Endometrial microvascular endothelial cells (primary cell): Measurements from ENCODE around the gene APOC1. TPM values are rescaled to one million over a fixed set of nuclear protein-coding genes. Genes with fewer than 3 reads are reported as not detected.

Source experiments
- in situ Hi-C: cut with HindIII; loops from 2 replicates; pipeline ENCODE4 v1.10.0; 2017; ENCODE audit warnings: low sequenced_read_pairs, low pct_unique_long_range_greater_than_20kb; ENCODE audit errors: inconsistent ontology term
- total RNA-seq: library from RNA; depleted of rRNA; stranded (reverse); fragments of >200 nt; gene quantifications from one replicate; pipeline ENCODE4 v1.2.3, GENCODE V29; 2015; ENCODE audit errors: inconsistent ontology term

The APOC1 gene
- total RNA-seq, 1 donor from 2014 or later: not detected

DNA sequence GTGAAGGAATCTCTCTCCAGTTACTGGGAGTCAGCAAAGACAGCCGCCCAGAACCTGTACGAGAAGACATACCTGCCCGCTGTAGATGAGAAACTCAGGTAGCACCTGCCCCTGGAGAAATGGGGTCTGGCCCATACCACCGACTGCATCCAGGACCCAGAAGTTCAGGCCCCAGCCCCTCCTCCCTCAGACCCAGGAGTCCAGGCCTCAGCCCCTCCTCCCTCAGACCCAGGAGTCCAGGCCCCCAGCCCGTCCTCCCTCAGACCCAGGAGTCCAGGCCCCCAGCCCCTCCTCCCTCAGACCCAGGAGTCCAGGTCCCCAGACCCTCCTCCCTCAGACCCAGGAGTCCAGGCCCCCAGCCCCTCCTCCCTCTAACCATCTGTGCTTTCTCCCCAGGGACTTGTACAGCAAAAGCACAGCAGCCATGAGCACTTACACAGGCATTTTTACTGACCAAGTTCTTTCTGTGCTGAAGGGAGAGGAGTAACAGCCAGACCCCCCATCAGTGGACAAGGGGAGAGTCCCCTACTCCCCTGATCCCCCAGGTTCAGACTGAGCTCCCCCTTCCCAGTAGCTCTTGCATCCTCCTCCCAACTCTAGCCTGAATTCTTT, 34.5 kb downstream of the APOC1 start:
- in situ Hi-C loops: no loop called here

DNA sequence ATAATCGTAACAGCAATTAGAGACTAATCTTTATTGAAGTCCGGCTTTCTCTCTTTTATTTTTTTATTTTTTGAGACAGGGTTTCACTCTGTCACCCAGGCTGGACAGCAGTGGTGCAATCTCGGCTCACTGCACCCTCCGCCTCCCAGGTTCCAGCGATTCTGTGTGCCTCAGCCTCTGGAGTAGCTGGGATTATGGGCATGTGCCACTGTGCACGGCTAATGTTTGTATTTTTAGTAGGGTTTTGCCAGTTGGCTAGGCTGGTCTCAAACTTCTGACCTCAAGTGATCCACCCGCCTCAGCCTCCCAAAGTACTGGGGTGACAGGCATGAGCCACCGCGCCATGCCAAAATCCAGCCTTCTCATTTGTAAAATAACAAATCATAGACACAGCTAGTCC, 35.1 kb downstream of the APOC1 start:
- in situ Hi-C loops: no loop called here

DNA sequence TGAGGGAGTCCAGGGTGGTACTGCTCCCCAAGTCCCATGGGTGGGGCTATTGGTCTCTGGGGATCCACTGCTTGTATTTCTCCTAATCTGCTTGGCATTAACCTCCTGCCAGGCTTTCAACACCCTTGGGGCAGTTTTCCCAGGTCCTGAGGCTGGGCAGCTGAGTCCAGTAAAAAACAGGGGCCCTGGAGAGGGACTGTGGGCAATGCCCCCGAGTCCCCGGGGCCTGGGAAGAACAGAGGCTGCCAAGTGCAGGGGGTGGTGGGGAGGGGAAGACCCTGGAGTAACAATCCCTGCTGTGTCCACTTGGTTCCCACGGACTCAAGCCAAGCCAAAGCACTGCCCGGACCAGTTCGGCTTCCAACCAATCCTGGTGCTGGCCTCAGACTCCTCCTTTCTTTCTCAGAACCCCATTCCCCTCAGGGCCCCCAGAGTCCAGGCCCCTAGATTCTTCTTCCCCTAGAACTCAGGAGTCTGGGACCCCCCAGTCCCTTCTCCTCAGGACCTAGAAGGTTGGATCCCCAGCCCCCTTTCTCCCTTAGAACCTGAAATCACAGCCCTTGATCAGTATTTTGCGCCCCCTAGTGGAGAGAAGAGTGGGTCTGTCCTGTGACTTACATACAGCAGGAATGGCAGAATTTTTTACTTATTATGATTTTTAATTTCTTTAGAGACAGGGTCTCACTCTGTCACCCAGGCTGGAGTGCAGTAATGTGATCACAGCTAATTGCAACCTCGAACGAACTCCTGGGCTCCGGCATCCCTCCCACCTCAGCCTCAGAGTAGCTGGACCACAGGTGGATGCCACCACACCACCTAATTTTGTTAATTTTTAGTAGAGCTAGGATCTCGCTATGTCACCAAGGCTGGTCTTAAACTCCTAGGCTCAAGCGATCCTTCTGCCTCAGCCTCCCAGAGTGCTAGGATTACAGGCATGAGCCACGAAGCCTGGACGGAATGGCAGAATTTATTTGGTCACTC, 37.1 kb downstream of the APOC1 start:
- in situ Hi-C loops: no loop called here

DNA sequence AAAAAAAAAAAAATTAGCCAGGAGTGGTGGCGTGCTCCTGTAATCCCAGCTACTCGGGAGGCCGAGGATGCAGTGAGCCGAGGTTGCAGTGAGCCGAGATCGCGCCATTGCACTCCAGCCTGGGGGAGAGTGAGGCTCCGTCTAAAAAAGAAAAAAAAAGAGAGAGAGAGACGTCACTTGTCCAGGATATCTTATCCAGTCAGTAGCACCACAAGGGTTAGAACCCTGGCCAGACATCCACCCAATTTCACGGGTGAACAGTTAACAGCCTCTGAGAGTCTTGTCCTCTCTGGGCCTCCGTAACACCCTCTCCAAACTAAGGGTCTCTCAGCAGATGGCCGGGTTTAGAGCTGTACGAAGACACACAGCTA, 39.9 kb downstream of the APOC1 start:
- in situ Hi-C loops: no loop called here

DNA sequence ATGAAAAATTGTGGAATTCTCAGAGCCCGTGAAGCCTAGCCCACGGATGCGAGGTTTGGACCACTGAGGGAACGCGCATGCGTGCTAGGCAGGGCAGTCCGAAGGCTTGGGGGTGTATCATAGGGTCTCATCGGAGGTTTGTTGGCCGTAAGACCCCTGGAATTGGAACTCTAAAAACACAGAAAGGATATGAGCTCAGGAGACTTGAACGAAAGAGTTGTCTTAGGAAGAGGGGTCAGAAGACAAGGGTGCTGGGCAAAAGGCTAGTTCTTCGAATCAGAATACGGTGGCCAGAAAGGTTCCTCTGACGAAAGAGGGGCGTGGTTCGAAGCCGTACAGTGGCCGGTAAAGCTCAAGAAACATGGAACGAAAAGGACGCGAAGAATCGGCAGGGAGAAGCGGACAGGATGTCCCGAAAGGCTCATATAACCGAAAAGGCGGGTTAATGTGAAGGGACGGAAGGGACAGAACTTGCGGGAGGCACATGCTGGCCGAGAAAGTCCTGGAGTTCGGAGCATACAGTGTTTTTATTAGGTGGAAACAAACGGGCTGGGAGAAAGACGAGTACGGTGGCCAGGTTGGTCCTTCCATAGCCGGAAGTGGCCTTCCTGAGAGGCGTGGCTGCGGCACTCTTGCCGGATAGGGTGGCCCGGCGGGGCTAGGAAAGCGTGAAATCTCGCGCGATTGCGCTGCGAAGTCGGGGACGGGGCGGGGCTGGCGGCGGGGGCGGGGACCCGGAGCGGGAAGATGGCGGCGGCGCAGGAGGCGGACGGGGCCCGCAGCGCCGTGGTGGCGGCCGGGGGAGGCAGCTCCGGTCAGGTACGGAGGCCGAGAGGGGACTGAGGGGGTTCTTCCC, 40.5 kb downstream of the APOC1 start, which contains the start of gene CLPTM1:
CLPTM1 (plus strand) TSS at position 732 of the 856 bp plus-strand sequence; CDS start at position 748, 16 bp downstream.
- in situ Hi-C loops: no loop called here

DNA sequence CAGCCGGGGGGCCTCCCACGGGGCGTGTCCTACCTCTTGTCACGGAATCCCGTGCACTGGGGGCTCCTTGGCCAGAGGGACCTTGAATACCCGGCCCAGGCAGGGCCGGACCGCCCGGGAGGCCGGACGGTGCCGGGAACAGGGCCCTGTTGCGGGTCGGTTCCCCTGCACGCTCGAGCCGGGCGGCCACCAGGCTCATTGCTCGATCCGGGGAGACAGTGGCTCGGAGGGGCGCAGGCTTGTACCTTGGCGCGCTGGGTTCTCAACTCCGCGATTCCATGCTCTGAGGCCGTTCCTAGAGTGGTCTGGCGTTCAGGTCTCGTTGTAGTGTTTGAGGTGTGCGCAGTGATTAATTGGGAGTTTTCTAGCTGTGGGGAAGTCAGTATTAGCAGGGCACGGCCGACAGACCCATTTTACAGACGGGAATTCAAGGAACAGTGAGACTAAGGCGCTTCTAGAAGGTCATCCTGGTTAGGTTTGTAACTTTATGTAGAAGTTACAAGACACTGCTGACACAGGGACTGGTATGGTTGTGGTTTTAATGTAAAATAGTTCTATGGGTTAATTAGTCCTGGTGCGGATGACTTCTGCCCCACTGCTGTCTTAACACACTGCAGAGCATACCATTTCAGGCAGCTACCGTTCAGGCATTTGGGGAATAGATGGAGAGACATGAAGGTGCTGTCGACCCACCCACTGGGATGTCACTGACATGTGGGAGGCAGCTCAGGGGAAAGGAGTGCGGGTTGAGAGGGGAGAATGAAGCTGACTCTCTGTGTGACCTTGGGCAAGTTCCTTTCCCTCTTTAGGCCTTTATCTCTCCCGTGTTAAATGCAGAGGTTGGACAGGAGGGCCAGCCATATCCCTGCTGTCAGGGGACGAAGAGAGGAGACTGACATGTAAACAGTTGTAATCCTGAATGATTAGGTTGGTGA, 41.4 kb downstream of the APOC1 start:
- in situ Hi-C loops: no loop called here

DNA sequence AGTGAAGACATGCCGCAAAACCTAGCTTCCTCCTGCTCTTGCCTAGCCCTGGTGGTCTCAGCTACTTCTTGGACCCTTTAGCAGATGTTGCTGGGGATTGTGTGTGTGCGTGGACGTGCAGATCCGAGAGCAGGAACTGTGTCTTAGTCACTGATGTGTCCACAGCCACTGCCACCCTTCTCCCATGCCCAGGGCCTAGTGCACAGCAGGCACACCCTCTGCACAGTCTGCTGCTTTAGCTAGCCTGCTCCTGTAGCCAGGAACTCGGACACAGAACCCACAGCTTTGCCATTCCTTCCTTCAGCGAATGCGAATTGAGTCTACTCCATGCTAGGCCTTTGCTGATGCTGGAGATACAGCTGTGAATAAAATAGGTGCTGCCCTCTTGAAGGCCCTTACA, 43.1 kb downstream of the APOC1 start:
- in situ Hi-C loops: no loop called here

DNA sequence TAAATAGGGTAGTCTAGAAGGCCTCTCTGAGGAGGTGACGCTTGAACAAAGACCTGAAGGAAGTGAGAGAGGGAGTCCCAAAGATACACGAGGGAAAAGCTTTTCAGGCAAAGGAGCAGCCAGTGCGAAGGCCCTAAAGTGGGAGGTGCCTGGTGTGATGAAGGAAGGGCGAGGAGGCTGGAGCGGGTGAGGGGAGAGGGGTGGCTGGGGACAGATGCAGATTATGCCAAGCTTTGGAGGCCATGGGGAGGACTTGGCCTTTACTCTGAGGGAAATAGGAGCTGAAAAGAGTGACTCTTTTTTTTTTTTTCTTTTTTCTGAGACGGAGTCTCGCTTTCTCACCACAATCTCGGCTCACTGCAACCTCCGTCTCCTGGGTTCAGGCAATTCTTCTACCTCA, 43.7 kb downstream of the APOC1 start:
- in situ Hi-C loops: no loop called here

DNA sequence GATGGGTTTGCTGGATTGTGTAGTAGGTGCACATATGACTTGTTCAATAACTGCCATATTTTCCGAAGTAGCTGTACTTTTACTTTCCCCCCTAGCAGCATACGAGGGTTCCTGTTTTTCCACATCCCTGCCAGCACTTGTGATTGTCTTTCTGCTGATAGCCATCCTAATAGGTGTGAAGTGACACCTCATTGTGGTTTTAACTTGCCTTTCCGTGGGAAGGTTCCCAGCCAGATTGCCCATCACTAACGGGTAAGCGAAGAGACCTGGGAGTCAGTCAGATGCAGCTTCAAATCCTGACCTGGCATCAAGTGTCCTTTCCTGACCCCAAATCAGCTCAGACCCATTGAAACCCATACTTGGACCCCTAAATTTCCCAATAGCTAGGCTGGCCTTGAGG, 45.3 kb downstream of the APOC1 start:
- in situ Hi-C loops: no loop called here

DNA sequence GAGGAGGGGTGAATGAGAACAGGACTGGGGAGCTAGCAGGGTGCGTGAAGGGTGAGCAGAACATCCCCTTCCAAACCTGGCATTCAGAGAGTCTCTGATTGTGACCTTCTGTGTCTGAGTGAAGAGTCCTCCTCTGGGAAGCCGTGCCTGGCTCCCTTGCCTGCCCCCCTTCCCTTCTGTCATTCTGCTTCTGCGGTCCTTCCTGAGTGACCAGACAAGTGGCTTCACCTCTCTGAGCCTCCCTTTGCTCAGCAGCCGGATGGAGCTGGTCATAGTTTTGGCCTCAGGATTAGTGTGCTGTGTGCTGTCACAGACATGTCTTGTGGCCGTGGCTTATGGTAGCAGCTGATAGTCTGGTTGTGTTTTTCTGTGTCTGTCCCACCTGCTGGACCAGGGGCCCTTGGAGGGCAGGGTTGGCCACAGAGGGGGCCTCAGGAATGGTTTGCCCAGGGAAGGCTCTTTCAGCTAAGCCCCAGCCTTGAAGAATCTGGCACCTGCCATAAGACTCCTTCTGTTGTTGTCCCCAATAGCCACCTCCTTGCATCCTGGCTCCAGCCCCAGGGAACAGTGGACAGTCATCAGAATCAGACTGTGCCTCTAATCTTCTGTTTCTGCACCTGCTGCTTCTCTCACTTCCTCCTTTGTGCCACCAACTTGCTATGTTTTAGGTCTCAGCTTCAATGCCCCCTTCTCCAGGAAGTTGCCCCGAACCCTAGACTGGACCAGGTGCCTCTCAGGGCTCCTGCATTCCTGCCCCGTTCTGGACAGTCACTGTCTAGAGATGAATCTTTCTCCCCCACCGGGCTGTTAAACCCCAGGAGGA, 46.7 kb downstream of the APOC1 start:
- in situ Hi-C loops: no loop called here

DNA sequence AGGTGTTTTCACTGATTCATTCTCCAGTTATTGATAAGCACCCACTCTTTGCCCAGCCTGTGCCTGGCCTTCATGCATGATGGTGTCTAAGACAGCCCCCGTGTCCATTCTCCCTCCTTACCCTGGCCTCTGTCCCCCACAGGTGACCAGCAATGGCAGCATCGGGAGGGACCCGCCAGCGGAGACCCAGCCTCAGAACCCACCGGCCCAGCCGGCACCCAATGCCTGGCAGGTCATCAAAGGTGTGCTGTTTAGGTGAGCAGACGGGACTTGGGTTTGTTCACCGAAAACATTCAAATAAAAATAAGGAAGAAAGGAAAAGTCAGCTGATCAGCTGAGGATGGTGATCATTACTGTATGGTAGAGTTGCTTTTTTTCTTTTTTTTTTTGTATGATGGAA, 47.4 kb downstream of the APOC1 start:
- in situ Hi-C loops: no loop called here

DNA sequence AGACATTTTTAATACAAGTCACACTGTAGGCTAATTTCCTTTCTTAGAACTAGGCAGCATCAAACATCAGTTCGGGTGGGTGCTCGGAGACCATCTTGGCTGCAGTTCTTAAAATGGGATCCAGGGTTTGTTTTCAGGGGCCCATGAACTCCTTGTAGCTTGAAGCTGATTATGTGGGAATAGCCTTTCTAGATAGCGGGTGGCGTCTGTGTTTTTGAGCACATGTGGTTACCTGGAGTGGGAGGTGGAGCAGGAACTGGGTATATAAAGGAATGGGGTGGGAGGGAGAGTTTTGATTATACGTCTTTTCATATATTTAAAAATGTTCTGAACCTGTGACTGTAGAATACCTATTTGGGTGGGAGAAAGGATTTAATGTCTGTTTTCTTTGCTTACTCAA, 53.7 kb downstream of the APOC1 start:
- in situ Hi-C loops: no loop called here

DNA sequence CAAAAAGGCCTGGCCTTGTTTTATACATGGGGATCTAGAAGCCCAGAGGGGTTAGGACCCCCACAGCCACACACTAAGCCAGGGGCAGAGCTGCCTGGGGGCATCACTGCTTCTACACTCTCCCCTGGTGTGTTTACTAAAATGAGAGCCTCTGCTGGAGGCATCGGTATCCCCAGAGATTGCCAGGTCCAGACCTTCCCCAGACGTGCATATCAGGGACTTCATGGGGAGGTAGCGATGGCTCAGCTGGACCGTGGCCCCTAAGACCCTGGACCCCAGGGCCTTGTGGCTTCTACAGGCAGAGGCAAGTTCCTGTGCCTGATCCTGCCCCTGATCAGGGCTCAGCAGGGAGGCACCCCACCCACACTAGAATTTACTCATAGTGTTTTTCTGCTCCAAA, 54.3 kb downstream of the APOC1 start:
- in situ Hi-C loops: no loop called here

Other genes with a start within 250 kb of the APOC1 start
- 2.9 TPM for gene CEACAM19, start 243.1 kb upstream of the APOC1 start, total RNA-seq
- gene CEACAM16, start 215.5 kb upstream of the APOC1 start, total RNA-seq: not detected
- 18.2 TPM for gene BCL3, start 165.9 kb upstream of the APOC1 start, total RNA-seq
- gene CBLC, start 136.7 kb upstream of the APOC1 start, total RNA-seq: 0.28 TPM
- gene BCAM, start 105.5 kb upstream of the APOC1 start, total RNA-seq: 35.5 TPM
- gene NECTIN2, start 68.3 kb upstream of the APOC1 start, total RNA-seq: 307 TPM
- 142 TPM for gene TOMM40, start 23.4 kb upstream of the APOC1 start, total RNA-seq
- gene APOE, start 8.8 kb upstream of the APOC1 start, total RNA-seq: 0.09 TPM
- not detected for gene APOC4, start 27.6 kb downstream of the APOC1 start, total RNA-seq
- not detected for gene APOC2, start 31.4 kb downstream of the APOC1 start, total RNA-seq
- 80.3 TPM for gene CLPTM1, start 40.8 kb downstream of the APOC1 start, total RNA-seq
- gene RELB, start 86.9 kb downstream of the APOC1 start, total RNA-seq: 18.9 TPM
- 28.2 TPM for gene CLASRP, start 124.4 kb downstream of the APOC1 start, total RNA-seq
- 0.74 TPM for gene ZNF296, start 161.9 kb downstream of the APOC1 start, total RNA-seq
- gene GEMIN7, start 164.7 kb downstream of the APOC1 start, total RNA-seq: 61.5 TPM
- 28.2 TPM for gene PPP1R37, start 178.6 kb downstream of the APOC1 start, total RNA-seq
- gene NKPD1, start 246.4 kb downstream of the APOC1 start, total RNA-seq: not detected